GM12878 (cell line): ENCODE data around the gene MEG3. TPM values are rescaled to one million over a fixed set of nuclear protein-coding genes. Genes with fewer than 3 reads are reported as not detected.

Source experiments
- ATAC-seq: fragments of 200-7000 bp; cut with Tn5 transposase; 3 replicates; pipeline ENCODE4 v1.9.1; 2020; ENCODE audit warnings: mild to moderate bottlenecking, moderate library complexity
- BruUV-seq: library from RNA; stranded (reverse); fragments of 400-500 nt; replicated peaks from 2 replicates; lab custom pipeline; 2021; lab: Mats Ljungman, UMichigan
- CTCF ChIA-PET: fragments of 300-600 bp; sonication (Branson Sonifier 250); formaldehyde crosslinking; extraction: SDS; loops from one replicate; lab custom pipeline; 2021; ENCODE audit warnings: inconsistent platforms; lab: Yijun Ruan, JAX
- POLR2A ChIA-PET: fragments of 350-600 bp; formaldehyde crosslinking; extraction: SDS; loops from one replicate; lab custom pipeline; 2021; ENCODE audit warnings: inconsistent platforms; lab: Charles Lee
- RAD21 ChIA-PET: fragments of 300-600 bp; sonication (Branson Sonifier 250); formaldehyde crosslinking; loops from one replicate; lab custom pipeline; 2023; ENCODE audit warnings: antibody characterized with exemption; ENCODE audit not compliant: unreplicated experiment; lab: Charles Lee
- SMC1A ChIA-PET: fragments of 300-600 bp; sonication (Branson Sonifier 250); formaldehyde crosslinking; loops from one replicate; lab custom pipeline; 2023; ENCODE audit not compliant: unreplicated experiment, uncharacterized antibody; lab: Charles Lee
- DNase-seq: peaks from one replicate; pipeline ENCODE4 v3.0.0-alpha.2; 2011; ENCODE audit warnings: low read depth, low spot score
- FAIRE-seq: peaks from 3 replicates; lab custom pipeline; 2011; peaks lifted over from hg19 to GRCh38; lab: Jason Lieb, UNC
- H2AFZ ChIP-seq: 2 replicates; pipeline ENCODE4 v1.6.0; 2011; ENCODE audit warnings: low read depth, low read length, control low read depth; ENCODE audit not compliant: control insufficient read depth
- H3K27ac ChIP-seq: 2 replicates; pipeline ENCODE4 v1.5.1; 2011; ENCODE audit warnings: control low read depth; ENCODE audit not compliant: control insufficient read depth, insufficient read depth
- H3K27me3 ChIP-seq, 2 experiments: replicated peaks in 1 of 2; 2 replicates each; pipeline versions ENCODE4 v1.6.0 to v1.6.1; 2011; ENCODE audit warnings: low read length in 1 of 2; ENCODE audit not compliant: control insufficient read depth in 2 of 2, insufficient read depth in 2 of 2
- H3K36me3 ChIP-seq, 2 experiments: 2 replicates each; pipeline ENCODE4 v1.5.1; 2011; ENCODE audit warnings: low read length in 1 of 2; ENCODE audit not compliant: control insufficient read depth in 2 of 2, insufficient read depth in 2 of 2
- H3K4me1 ChIP-seq: 2 replicates; pipeline ENCODE4 v1.6.1; 2011; ENCODE audit warnings: mild to moderate bottlenecking, low read length, moderate library complexity, mixed read lengths; ENCODE audit not compliant: control insufficient read depth, insufficient read depth
- H3K4me2 ChIP-seq: 2 replicates; pipeline ENCODE4 v1.6.0; 2011; ENCODE audit warnings: control low read depth; ENCODE audit not compliant: control insufficient read depth, insufficient read depth
- H3K4me3 ChIP-seq: fragments of 200-600 bp; sonication (generic); 2 replicates; pipeline ENCODE4 v1.5.1; 2016
- H3K79me2 ChIP-seq: 2 replicates; pipeline ENCODE4 v1.6.0; 2011; ENCODE audit warnings: low read length; ENCODE audit not compliant: control insufficient read depth, insufficient read depth
- H3K9ac ChIP-seq: 2 replicates; pipeline ENCODE4 v1.8.0; 2011; ENCODE audit warnings: low read length, control low read depth, mixed read lengths; ENCODE audit not compliant: control insufficient read depth, insufficient read depth
- H3K9me3 ChIP-seq: replicated peaks from 3 replicates; pipeline ENCODE4 v1.5.1; 2011; ENCODE audit warnings: mild to moderate bottlenecking, low read length; ENCODE audit not compliant: control insufficient read depth, insufficient read depth
- H4K20me1 ChIP-seq: 2 replicates; pipeline ENCODE4 v1.6.0; 2011; ENCODE audit not compliant: control insufficient read depth, insufficient read depth
- ASH2L ChIP-seq: fragments of 300-600, 200-600 bp; sonication (generic); IDR thresholded peaks from 2 replicates; pipeline ENCODE4 v1.6.1; 2017; ENCODE audit warnings: low read depth, mild to moderate bottlenecking, borderline replicate concordance
- BMI1 ChIP-seq: fragments of 450-650 bp; IDR thresholded peaks from 2 replicates; pipeline ENCODE4 v1.6.1; 2016; ENCODE audit warnings: mild to moderate bottlenecking, moderate library complexity, borderline replicate concordance
- EZH2 ChIP-seq: IDR thresholded peaks from 2 replicates; pipeline ENCODE4 v1.6.1; 2012; ENCODE audit warnings: low read depth, mild to moderate bottlenecking, control low read depth, inconsistent platforms, low read length, borderline replicate concordance; ENCODE audit not compliant: control insufficient read depth
- MTA3 ChIP-seq: IDR thresholded peaks from 2 replicates; pipeline ENCODE4 v1.6.1; 2012; ENCODE audit warnings: low read length, inconsistent platforms, borderline replicate concordance
- PML ChIP-seq: IDR thresholded peaks from 2 replicates; pipeline ENCODE4 v1.6.1; 2012; ENCODE audit warnings: low read length, inconsistent platforms
- SREBF1 ChIP-seq: IDR thresholded peaks from 2 replicates; pipeline ENCODE4 v1.6.1; 2012; ENCODE audit warnings: mild to moderate bottlenecking, low read length
- SUZ12 ChIP-seq: fragments of 200-600 bp; sonication (generic); IDR thresholded peaks from one replicate; pipeline ENCODE4 v1.6.1; 2018; ENCODE audit warnings: antibody characterized with exemption, mild to moderate bottlenecking; ENCODE audit not compliant: unreplicated experiment
- WGBS: methylation state at CpG from one replicate; pipeline ENCODE4 v1.1.6; 2016; ENCODE audit warnings: low lambda C conversion rate; ENCODE audit not compliant: insufficient replicate concordance, insufficient coverage; ENCODE audit errors: missing lambda C conversion rate; 5-methylcytosine and 5-hydroxymethylcytosine counted together
- in situ Hi-C: fragments of 300-500 bp; cut with MboI; formaldehyde crosslinking; loops from 9 replicates; pipeline ENCODE4 v1.14.3; 2018; ENCODE audit warnings: mixed read lengths
- intact Hi-C: fragments of 100-400 bp; cut with micrococcal nuclease; formaldehyde crosslinking; loops from one replicate; pipeline ENCODE4 v1.14.2; 2022; ENCODE audit not compliant: unreplicated experiment
- polyA plus RNA-seq, 11 experiments: library from polyadenylated mRNA; depleted of rRNA in 4 of 11; unstranded in 6 of 11; stranded (reverse) in 5 of 11; fragments of >200 nt; fragmentation: Nextera tagmentation in 4 of 11; fragmentation: Illumina TruSeq in 1 of 11; extraction: Ambion mirVana in 4 of 11; extraction: Trizol in 1 of 11; gene quantifications; 1 replicate in 1 of 11; 2 replicates in 10 of 11; pipeline versions ENCODE4 v1.2.1 to v1.2.3, GENCODE V29; 2011 to 2016; ENCODE audit warnings: inconsistent platforms in 2 of 11, missing spikeins in 2 of 11, low read depth in 1 of 11
- total RNA-seq, 4 experiments: library from RNA; depleted of rRNA in 3 of 4; stranded (reverse); fragments of >200 nt in 3 of 4; fragmentation: Illumina TruSeq in 1 of 4; extraction: Trizol in 1 of 4; gene quantifications; 2 replicates each; pipeline versions ENCODE4 v1.2.1 to v1.2.3, GENCODE V29; 2013 to 2021
- TF ChIP-seq, protein P1 (sequence below): fragments of 450-650 bp; formaldehyde crosslinking; IDR thresholded peaks from 2 replicates; pipeline ENCODE4 v1.5.0; 2022; ENCODE audit warnings: mild to moderate bottlenecking, missing genetic modification characterization
- TF ChIP-seq, protein P2 (sequence below): fragments of 150-350 bp; IDR thresholded peaks from 2 replicates; pipeline ENCODE4 v1.6.1; 2014; ENCODE audit warnings: mild to moderate bottlenecking, low read depth, low read length
- TF ChIP-seq, protein P3 (sequence below): fragments of 450-650 bp; IDR thresholded peaks from 2 replicates; pipeline ENCODE4 v1.6.1; 2017; ENCODE audit warnings: antibody characterized with exemption, mild to moderate bottlenecking, moderate library complexity

Gene MEG3
- total and polyA plus RNA-seq, 10 of the 15 experiments (the other 5 are each of a cell fraction or from before 2014, with no cell fraction given), result 0.03 to 2.9 (median 0.95) TPM; not detected in 7

GRCh38 chr14:100783630-100784370, 42.1 kb upstream of the MEG3 start (continued):
- TF ChIP-seq EZH2, result no peak
- TF ChIP-seq, protein P1, sequence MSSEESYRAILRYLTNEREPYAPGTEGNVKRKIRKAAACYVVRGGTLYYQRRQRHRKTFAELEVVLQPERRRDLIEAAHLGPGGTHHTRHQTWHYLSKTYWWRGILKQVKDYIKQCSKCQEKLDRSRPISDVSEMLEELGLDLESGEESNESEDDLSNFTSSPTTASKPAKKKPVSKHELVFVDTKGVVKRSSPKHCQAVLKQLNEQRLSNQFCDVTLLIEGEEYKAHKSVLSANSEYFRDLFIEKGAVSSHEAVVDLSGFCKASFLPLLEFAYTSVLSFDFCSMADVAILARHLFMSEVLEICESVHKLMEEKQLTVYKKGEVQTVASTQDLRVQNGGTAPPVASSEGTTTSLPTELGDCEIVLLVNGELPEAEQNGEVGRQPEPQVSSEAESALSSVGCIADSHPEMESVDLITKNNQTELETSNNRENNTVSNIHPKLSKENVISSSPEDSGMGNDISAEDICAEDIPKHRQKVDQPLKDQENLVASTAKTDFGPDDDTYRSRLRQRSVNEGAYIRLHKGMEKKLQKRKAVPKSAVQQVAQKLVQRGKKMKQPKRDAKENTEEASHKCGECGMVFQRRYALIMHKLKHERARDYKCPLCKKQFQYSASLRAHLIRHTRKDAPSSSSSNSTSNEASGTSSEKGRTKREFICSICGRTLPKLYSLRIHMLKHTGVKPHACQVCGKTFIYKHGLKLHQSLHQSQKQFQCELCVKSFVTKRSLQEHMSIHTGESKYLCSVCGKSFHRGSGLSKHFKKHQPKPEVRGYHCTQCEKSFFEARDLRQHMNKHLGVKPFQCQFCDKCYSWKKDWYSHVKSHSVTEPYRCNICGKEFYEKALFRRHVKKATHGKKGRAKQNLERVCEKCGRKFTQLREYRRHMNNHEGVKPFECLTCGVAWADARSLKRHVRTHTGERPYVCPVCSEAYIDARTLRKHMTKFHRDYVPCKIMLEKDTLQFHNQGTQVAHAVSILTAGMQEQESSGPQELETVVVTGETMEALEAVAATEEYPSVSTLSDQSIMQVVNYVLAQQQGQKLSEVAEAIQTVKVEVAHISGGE, result no peak
- TF ChIP-seq, protein P2, sequence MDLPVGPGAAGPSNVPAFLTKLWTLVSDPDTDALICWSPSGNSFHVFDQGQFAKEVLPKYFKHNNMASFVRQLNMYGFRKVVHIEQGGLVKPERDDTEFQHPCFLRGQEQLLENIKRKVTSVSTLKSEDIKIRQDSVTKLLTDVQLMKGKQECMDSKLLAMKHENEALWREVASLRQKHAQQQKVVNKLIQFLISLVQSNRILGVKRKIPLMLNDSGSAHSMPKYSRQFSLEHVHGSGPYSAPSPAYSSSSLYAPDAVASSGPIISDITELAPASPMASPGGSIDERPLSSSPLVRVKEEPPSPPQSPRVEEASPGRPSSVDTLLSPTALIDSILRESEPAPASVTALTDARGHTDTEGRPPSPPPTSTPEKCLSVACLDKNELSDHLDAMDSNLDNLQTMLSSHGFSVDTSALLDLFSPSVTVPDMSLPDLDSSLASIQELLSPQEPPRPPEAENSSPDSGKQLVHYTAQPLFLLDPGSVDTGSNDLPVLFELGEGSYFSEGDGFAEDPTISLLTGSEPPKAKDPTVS, result no peak

DNA sequence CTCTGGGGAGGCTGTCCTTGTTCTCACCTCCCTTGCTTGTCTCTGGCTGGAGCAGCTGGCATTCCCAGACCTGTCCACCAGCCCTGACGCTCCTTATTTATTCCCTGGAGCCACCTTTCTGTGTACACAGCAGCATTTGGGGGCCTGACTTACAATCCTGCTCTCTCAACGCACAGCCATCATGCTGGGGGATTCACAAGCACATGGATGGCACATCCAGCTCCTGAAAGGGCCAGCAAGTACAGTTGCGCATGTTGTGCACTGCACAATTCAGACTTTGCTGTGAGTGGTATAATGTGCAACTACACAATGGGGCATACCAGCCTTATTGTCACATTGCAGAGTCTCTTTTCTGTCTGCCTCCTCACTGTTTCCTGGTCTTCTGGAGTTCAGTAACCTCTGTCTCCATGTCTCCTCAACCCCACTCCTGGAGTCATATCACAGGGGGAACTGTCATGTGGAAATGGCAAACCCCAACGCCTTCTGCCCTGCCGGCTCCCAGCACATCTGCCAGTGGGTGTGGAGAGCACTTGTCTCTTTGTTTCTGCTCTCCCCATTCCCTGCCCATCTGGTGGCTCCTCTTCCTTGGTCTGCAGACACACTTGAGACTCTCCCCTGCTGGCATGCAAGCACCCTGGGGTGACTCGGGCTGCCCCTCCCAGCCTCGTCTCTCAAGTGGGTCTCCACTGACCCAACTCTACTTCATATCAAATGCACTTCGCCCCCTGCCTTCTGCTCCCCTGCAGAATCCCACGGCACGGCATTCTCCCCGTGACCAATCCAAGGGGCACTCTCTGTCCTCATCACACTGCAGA, 41.2 kb upstream of the MEG3 start:
- ChIA-PET POLR2A (no interaction called here), RAD21 (no interaction called here), CTCF (no interaction called here), SMC1A (no interaction called here)
- DNase-seq (no peak), FAIRE-seq (no peak), ATAC-seq (no peak)
- Histone ChIP-seq H3K9ac (no peak overlapping the region), H3K79me2 (no peaks in the 10 kb centered on the region), H3K36me3 (no peaks in the 10 kb centered on the region), H3K27me3 (peaks cover 0 to 2% of the 10 kb centered on the region in 2 experiments; a peak in 2 of 4 replicates), H4K20me1 (no peaks in the 10 kb centered on the region), H3K4me1 (no peaks in the 10 kb centered on the region), H3K4me3 (no peak overlapping the region), H3K9me3 (no peaks in the 10 kb centered on the region), H3K27ac (no peak overlapping the region), H3K4me2 (no peak overlapping the region), H2AFZ (no peak overlapping the region)
- no TSS peak for BruUV-seq
- intact Hi-C loops, result no loop called here
- 16% methylated on average over 11 of the region's 11 CpGs for WGBS
- in situ Hi-C loops, result no loop called here
- no peak for TF ChIP-seq PML
- no peak for TF ChIP-seq SUZ12
- TF ChIP-seq SREBF1, result no peak
- TF ChIP-seq, protein P3, sequence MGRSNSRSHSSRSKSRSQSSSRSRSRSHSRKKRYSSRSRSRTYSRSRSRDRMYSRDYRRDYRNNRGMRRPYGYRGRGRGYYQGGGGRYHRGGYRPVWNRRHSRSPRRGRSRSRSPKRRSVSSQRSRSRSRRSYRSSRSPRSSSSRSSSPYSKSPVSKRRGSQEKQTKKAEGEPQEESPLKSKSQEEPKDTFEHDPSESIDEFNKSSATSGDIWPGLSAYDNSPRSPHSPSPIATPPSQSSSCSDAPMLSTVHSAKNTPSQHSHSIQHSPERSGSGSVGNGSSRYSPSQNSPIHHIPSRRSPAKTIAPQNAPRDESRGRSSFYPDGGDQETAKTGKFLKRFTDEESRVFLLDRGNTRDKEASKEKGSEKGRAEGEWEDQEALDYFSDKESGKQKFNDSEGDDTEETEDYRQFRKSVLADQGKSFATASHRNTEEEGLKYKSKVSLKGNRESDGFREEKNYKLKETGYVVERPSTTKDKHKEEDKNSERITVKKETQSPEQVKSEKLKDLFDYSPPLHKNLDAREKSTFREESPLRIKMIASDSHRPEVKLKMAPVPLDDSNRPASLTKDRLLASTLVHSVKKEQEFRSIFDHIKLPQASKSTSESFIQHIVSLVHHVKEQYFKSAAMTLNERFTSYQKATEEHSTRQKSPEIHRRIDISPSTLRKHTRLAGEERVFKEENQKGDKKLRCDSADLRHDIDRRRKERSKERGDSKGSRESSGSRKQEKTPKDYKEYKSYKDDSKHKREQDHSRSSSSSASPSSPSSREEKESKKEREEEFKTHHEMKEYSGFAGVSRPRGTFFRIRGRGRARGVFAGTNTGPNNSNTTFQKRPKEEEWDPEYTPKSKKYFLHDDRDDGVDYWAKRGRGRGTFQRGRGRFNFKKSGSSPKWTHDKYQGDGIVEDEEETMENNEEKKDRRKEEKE, result no peak
- TF ChIP-seq BMI1, result no peak
- no peak for TF ChIP-seq MTA3
- no peak for TF ChIP-seq ASH2L
